Umbilical cord (tissue), 2 donors: ENCODE measurements around the gene HMCN1. TPM values are rescaled to one million over a fixed set of nuclear protein-coding genes. Genes with fewer than 3 reads are reported as not detected.
"Not testable (repeated sequence)": the region's sequence is repeated elsewhere in the genome, so short reads cannot be mapped to it uniquely, and the experiment has no call there.

Experiments
- DNase-seq: peaks from one replicate; pipeline ENCODE4 v3.0.0-alpha.2; 2015; ENCODE audit warnings: low spot score
- total RNA-seq: library from RNA; depleted of rRNA; stranded (reverse); fragments of >200 nt; gene quantifications from one replicate; pipeline ENCODE4 v1.2.3, GENCODE V29; 2014; ENCODE audit warnings: low replicate concordance; ENCODE audit not compliant: insufficient read depth

The HMCN1 gene
- total RNA-seq, 1 donor from 2014 or later = 29.6 TPM

DNA sequence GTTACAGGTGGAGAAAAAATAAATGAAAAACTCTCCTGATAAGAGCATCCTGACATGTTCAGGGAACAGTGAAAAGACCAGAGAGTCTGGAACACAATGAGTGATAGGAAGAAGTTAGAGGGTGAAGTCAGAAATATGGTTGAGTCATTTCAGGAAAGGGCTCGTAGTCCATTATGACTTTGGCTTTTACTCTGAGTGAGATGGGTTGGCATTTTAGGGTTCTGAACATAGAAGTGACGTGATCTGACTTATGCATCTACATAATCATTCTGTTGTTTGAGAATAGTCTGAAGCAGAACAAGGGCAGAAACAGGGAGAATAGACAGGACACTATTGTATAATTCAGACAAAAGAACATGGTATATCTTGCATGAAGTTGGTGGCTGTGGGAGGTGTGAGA lies 5.8 kb downstream of the HMCN1 start:
- no peak for DNase-seq

DNA sequence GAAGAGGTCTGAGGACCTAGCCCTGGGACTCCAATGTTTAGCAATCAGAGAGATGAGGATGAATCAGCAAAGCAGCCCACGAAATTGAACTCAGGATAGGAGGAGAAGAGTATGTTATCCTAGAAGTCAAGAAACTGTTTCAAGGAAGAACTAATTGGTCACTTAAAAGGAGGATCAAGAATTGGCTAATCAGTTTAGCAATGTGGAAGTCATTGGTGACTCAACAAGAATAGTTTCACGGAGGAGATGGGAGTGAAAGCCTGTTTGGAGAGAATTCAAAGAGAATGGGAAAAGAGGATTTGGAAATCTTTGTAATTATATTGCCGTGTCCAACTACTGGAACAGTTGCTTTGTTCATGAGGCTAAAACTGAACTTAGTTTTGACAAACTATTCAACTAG lies 7.4 kb downstream of the HMCN1 start:
- no peak for DNase-seq

DNA sequence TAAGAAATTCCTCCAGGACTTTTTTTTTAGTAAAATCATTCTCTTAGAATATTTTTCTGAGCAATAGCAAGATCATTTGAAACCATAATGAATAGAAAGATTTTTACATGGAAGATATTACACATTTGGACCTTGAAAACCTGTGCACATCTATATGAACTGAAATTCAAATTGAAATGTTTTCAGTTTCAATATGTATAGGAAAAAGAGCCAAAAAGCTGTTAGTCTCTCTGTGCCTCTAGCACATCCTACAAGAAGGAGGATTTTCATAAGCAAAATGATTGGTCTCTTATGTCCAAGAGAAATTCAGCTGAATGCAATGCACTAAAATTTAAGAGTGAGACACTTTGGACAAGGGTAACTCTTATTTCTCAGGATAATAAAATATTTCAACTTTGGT lies 8.2 kb downstream of the HMCN1 start:
- DNase-seq = no peak

DNA sequence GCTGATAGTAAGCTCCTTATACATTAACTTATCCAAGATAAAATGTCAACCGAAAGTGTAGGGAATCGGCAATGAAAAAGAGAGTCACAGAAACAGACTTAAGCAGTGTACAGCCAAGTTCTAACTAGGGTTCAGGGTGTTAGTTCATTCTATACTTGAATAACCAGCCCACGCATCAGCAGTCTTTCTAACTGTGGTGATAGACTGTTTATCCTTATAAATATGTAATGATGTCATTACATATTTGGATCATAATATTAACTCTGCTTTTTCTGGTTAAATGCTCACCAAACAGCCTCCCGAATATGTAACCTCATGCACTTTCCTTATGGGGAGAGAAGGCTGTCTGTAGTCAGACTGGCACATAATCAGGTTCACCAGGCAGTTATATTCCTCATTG lies 11.0 kb downstream of the HMCN1 start:
- DNase-seq = no peak

DNA sequence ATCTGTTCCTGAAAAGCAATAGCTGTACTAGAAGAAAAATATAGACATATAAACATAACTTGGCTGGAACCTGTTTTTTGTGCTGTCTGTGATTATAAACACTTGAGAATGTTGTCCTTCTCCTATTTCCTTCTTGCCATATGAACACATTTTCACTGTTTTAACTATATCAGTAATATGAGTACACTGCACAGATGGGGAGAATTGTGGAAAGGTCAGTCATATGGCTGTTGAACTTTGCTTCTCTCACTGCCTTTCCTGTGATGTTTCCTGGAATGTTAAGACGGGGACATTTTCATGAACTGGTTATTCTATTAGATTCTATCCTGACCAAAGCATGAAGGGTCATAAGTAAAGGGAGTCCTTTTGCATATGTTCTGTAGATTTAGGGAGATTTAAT lies 24.9 kb downstream of the HMCN1 start:
- no peak for DNase-seq

DNA sequence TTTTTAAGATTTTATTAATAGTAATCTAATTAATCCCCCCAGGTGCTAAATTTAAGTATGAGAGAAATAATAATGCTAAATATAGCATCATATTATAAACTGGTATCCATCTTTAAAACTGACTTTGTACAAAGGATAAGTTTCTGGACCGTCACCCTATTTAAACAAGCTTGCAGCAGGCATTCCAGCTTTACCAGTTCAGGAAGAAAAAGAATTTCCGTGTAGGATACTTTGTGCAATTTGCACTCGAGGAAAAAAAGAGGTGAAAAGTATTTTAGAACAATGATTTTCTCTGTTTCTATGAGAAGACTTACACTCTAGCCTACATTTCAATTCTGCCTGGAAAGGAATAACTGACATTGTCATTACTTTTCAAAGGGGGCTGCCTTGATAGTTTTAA lies 27.6 kb downstream of the HMCN1 start:
- DNase-seq = no peak

DNA sequence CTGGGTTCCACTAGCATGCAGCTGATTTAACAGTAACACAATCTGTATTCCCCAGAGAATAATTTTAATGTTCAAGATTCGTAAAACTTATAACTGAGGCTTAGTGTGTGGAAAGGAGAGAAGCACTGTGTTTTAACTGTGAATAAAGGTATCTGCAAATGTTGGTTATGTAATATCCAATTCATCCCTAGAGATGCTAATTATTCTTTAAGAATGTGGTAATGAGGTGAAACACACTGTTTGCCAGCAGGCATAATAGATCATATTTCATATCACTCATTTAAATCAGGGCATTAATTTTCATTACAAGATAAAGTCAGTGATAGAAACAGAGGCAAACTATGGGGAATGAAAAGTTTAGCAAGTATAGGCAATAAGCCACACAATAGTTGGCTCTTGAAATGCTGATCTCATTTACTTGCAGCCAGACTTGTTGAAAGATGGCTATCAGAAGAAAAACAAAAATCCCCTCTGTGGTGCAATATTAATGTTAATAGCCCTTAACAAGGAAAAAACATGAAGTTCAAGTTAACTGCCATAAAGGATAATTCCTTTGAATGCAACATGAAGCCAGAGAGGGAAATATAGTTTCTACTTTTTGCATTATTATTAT lies 33.4 kb downstream of the HMCN1 start:
- no peak for DNase-seq

DNA sequence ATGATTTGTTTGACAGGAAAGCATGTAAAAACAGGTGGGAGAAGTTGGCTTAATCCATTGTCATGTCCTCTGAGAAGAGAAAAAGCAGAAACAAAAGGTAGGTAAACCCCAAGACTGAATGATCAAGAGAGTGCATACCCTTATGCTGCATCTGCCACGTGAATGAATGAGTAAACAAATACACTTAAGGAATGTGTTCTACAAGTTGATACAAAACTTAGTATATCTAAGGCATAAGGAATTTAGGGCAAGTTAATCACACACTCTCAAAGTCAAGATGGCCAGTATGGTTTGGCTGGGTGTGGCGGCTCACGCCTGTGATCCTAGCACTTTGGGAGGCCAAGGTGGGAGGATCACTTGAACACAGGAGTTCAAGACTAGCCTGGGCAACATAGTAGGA lies 34.2 kb downstream of the HMCN1 start:
- DNase-seq = no peak

DNA sequence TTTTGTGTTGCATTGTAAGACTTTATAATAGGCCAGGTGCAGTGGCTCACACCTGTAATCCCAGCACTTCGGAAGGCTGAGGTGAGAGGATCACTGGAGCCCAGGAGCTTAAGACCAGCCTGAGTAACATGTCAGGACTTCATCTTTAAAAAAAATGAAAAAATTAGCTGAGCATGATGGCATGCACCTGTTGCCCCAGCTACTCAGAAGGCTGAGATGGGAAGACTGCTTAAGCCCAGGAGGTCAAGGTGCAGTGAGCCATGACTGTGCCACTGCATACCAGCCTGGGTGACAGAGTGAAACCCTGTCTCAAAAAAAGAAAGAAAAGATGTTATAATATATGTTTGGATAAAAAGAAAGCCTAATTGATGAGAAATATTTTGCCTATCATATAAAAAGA lies 34.9 kb downstream of the HMCN1 start:
- DNase-seq = no peak

DNA sequence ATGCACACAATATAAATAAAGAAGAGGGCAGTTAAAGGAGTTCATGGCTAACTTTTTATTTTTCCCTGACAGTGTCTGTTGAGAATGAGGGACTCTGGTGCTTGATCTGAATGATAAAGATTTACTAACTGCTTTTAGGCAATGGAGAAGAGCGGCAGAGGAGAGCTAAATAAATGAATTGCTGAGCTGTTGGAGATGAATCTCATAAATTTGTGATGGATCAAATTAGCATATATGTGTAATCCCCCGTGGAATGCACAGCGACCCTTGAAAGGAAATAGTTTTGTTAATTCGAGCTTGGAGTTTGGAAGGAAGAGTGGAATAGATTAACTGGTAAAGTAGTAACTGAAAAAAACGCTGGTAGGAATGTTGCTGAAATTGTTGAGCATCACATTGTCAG lies 40.2 kb downstream of the HMCN1 start:
- DNase-seq = no peak

DNA sequence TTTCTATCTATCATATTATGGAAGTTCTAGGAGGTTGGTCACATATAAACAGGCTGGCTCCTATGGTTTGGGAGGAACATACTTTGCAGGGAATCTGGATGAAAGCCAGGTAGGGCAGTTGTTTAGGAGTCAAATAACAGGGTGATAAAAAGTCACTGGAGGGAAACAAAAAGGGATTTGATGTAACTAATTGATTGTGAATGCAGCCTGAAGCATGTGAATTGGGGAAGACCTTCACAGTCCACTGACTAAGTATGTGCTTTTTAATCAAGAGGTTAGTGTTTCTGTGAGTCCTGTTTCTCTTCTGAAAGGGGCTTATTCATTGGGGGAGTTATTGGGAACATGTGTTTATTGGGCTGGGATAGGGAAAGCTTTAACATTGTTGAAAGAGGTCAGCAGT lies 41.3 kb downstream of the HMCN1 start:
- no peak for DNase-seq

DNA sequence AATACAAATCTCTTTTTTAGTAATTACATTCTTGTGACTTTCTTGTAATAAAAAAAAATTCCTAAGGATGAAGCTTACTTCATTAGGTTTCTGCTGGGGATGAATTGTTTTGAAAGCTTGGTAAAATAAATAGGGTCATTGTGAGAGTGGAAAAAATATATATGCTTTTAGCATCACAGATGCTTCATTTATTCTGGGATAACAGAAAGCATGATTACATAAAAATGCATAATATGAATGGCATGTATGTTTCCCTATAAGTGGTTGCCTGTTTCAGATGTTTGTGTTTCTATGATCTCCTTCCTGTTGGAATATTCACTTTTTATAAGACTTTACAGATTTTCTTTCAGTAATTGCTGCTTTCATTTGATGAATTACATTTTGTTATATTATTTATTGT lies 42.3 kb downstream of the HMCN1 start:
- DNase-seq = no peak

DNA sequence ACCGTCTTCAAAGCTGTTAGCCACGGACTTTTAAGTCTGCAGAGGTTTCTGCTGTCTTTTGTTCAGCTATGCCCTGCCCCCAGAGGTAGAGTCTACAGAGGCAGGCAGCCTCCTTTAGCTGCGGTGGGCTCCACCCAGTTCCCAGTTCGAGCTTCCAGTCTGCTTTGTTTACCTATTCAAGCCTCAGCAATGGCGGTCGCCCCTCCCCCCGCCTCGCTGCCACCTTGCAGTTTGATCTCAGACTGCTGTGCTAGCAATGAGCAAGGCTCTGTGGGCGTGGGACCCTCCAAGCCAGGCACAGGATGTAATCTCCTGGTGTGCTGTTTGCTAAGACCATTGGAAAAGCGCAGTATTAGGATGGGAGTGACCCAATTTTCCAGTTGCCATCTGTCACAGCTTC lies 49.7 kb downstream of the HMCN1 start:
- DNase-seq = not testable (repeated sequence)

DNA sequence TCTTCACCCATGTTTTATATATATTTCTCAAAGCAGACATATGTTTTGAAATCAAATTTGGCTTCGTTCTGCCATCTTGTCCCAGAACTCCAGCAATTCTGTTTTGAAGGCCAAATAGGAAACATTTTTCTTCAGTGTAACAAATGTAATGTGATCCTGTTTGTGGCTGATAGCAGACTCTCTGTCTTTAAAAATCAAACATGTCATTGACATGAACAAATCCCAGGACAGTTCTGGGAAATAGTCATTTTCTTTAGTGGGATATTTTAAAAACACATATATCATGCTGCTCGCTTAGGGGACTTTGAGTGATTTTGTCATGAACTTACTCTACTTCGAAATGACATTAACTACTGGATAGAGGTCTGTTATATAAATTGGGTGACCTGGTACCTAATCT lies 51.4 kb downstream of the HMCN1 start:
- no peak for DNase-seq

DNA sequence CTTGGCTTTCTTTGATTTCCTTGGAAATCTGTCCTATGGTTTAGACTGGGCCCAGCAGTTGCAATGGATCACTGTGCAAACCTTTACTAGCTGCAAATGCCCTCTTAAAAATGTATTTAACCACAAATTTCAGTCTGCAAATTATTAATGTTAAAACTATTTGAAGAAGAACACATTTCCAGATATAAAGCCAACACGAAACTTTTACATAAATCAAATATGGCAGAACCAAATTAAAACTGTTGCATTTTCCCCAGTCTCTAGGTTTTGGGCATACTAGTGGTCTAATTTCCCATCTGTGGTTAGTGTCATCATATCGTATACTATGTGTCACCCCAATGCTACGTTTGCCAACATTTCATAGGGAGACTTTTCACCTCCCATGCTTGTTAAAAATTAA lies 52.3 kb downstream of the HMCN1 start:
- no peak for DNase-seq

DNA sequence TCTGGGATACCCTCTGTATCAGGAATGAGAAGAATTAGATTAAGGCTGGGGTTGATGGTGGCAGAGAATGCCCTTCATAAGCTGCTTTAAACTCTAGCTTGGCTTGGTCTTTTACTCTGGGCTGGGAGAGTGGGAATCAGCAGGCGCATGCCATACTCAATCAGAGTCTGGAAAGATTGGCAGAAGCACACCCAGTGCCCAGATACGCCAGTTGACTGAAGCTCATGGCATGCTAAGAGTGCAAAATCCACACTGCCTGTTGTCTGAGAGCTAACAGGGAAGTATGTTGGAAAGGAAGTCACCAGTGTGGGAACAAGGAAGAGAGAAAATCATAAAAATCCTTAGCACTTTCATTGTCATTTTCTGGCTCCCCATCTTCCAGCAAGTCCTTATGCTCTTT lies 53.0 kb downstream of the HMCN1 start:
- no peak for DNase-seq

DNA sequence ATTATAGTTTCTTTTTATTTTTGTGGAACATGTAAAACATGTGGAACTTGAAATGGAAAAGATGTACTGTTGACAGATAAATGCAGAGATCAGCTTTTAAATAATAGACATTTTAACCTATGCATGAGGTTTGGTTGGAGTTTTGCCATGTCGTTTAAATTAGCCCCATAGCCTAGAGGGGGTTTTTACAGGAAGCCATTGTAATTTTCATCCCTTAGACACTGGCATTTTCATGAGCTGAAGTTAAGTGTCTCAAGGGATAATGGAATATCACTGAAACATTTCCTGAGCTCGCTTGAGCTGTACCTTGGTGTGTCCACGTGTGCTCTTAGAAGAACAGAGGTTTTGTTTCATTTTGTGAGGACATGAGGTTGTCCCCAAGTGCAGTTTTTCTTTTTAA lies 54.2 kb downstream of the HMCN1 start:
- no peak for DNase-seq

DNA sequence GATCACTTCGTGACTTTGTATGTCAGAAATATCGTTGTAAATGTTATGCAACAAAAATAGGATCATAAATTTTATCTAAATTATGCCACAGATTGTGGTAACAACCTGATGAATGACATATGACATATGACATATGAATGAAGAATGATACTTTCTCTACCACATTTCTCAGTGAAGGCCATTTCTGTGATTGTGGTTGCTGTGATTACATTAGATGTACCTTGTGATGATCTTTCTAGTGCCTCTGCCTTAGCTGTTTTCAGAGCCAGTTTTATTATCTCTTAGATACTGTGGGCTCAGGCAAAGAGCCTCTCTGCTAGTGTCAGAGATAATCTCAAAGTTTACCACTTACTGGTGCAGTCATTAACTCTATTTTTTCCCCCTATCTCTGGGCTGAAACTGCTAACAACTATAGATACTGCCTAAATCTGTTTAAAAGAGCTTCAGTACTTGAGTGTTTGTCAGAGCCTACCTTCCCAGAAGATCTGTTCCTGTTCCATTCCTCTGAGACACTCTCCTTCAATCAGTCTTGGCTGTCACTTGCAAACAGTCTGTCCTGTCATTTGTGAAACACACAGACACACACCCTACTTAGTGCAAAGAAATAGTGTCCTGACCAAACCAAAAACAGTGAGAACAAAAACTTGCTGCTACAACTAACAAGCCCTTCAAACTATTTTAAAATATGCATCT lies 55.5 kb downstream of the HMCN1 start:
- DNase-seq = no peak

DNA sequence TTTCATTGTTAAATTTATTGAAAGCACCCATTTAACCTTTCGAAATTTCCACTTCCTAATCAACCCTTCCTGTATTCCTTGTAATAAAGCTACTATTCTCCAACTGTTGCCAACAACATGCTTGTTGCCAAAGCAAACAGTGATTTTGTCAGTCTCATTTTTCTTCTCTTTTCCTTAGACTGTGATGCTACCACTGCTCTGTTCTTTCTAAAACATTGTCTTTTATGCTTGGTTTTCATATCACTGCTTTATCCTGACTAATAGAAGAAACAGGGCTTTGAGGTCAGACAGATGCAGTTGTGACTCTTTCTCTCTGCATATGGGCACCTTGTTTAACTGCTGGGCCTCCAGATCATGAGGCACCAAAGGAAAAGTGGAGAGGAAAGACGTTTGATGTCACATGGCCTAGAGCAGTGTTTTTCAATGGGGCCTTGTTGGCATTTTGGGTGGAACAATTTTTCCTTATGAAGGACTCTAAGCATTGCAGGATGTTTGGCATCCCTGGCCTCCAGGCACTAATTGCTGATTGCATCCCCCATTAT lies 56.1 kb downstream of the HMCN1 start:
- peak; percentile 38 for DNase-seq

DNA sequence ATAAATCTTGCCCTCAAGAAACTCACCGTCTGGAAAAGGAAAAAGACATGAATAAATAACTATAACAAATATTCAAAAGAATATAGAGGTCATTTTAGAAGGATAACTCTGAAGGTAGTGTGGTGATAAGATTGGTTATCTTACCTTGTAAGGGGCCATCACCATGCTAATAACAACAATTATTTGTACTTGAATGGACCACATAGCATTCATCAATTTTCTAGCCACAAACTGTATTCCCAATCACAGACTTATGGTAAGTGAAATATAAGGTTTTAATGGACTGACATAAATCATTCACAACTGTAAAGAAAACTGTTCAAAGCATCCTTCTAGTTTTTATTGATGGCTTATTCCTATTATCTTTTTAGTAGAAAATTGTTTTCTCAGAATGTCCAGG lies 57.8 kb downstream of the HMCN1 start:
- DNase-seq = no peak

DNA sequence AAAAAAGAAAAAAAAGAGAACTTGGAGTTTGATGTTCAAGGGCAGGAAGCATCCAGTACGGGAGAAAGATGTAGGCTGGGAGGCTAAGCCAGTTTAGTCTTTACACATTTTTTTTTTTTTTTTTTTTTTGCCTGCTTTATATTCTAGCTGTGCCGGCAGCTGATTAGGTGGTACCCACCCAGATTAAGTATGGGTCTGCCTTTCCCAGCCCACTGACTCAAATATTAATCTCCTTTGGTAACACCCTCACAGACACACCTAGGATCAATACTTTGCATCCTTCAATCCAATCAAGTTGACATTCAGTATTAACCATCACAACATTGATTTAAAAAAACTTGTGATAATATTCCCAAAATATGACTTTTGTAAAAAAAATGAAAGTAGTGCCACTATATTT lies 60.3 kb downstream of the HMCN1 start:
- not testable (repeated sequence) for DNase-seq

DNA sequence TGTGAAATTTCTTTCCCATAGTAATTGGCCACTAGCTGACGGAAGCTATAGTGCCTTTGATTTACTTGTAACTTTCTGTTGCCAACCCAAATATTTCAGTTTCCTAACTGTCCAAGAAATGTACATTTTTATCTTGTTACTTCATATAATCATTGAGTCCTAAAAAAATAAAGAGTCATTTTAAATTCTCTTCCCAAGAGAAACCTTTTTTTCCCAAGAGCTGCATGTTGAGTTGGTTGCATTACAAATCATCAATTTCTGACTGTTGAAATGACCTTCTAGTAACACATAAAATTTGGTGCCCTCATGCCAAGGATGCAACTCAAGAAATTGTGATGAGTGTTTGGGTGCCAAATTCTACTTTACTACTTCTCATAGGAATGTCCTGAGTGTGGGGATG lies 61.0 kb downstream of the HMCN1 start:
- no peak for DNase-seq

DNA sequence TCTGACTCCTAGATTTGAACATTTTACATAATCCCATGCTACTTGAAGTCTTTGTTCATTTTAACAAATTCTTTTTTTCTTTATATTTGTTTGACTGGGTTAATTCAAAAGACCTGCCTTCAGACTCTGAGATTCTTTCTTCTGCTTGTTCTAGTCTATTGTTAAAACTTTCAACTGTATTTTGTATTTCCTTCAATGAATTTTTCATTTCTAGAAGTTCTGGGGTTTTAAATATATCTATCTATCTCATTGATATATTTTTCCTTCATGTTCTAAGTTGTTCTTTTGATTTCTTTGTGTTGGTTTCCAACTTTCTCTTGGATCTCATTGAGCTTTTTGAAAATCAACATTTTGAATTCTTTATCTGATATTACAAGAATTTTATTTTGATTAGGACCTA lies 64.3 kb downstream of the HMCN1 start:
- DNase-seq = no peak

DNA sequence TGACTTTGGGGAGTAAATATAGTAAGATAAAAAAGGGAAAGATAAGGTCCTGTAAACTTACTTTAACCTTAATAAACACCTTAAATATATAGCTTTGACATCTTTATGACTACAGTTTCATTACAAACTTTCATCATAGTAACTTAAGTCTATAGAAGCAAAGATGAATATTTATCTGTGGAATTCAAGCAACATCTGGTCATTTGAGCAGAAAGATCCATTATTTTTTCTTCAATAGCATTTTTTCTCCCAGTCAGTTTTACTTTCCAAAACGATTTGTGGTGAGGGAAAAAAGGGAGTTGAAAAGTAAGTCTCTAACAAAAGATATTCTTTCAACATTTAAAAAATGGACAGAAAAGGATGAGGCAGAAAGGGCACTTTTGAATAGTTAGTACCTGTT lies 69.0 kb downstream of the HMCN1 start:
- DNase-seq = peak; percentile 44
